IMR-90 (cell line): ENCODE measurements around the gene SLC9A9. TPM values are rescaled to one million over a fixed set of nuclear protein-coding genes. Genes with fewer than 3 reads are reported as not detected.

Experiments used
- ATAC-seq: fragments of 200-7000 bp; cut with Tn5 transposase; 2 replicates; pipeline ENCODE4 v1.9.1; 2020; ENCODE audit warnings: low read depth, mild to moderate bottlenecking, moderate library complexity
- BruUV-seq: library from RNA; stranded (reverse); fragments of 400-500 nt; replicated peaks from 2 replicates; lab custom pipeline; 2021; lab: Mats Ljungman, UMichigan
- CTCF ChIA-PET: fragments of 300-600 bp; formaldehyde crosslinking; extraction: SDS; loops from one replicate; lab custom pipeline; 2021; ENCODE audit warnings: antibody characterized with exemption; lab: Yijun Ruan, JAX
- POLR2A ChIA-PET: fragments of 300-600 bp; sonication (Branson Sonifier 250); formaldehyde crosslinking; loops from one replicate; lab custom pipeline; 2022; ENCODE audit warnings: antibody characterized with exemption; ENCODE audit not compliant: unreplicated experiment; lab: Charles Lee
- DNase-seq: peaks from one replicate; pipeline ENCODE4 v3.0.0; 2013
- H2AFZ ChIP-seq: replicated peaks from 2 replicates; pipeline ENCODE3; 2013; ENCODE audit warnings: low read length, mild to moderate bottlenecking; ENCODE audit not compliant: poor library complexity
- H2AK5ac ChIP-seq: 2 replicates; pipeline ENCODE4 v1.6.1; 2013; ENCODE audit warnings: low read depth, low read length, inconsistent platforms
- H2AK9ac ChIP-seq: replicated peaks from 2 replicates; pipeline ENCODE3; 2013; ENCODE audit warnings: mild to moderate bottlenecking, low read depth, low read length, moderate library complexity; ENCODE audit not compliant: poor library complexity
- H2BK120ac ChIP-seq: 2 replicates; pipeline ENCODE4 v1.6.1; 2013; ENCODE audit warnings: low read depth, low read length, inconsistent platforms
- H2BK15ac ChIP-seq: 3 replicates; pipeline ENCODE4 v1.6.1; 2013; ENCODE audit warnings: low read depth, low read length, inconsistent platforms
- H2BK20ac ChIP-seq: 2 replicates; pipeline ENCODE4 v1.6.1; 2013; ENCODE audit warnings: low read depth, mild to moderate bottlenecking, inconsistent platforms, low read length, moderate library complexity
- H2BK5ac ChIP-seq: 2 replicates; pipeline ENCODE4 v1.6.1; 2013; ENCODE audit warnings: mild to moderate bottlenecking, low read depth, low read length, inconsistent platforms; ENCODE audit not compliant: poor library complexity, severe bottlenecking
- H3K14ac ChIP-seq: replicated peaks from 2 replicates; pipeline ENCODE4 v1.6.1; 2013; ENCODE audit warnings: low read depth, low read length, inconsistent platforms
- H3K18ac ChIP-seq: 2 replicates; pipeline ENCODE4 v1.6.1; 2013; ENCODE audit warnings: low read depth, low read length, control low read depth
- H3K23ac ChIP-seq: 2 replicates; pipeline ENCODE4 v1.6.1; 2013; ENCODE audit warnings: low read depth, low read length, inconsistent platforms
- H3K27ac ChIP-seq: 2 replicates; pipeline ENCODE4 v1.5.1; 2013; ENCODE audit warnings: mild to moderate bottlenecking, control low read depth, low read length; ENCODE audit not compliant: insufficient read depth
- H3K27me3 ChIP-seq: 2 replicates; pipeline ENCODE4 v1.6.1; 2013; ENCODE audit warnings: low read length; ENCODE audit not compliant: control insufficient read depth, insufficient read depth
- H3K36me3 ChIP-seq: 2 replicates; pipeline ENCODE4 v1.6.1; 2013; ENCODE audit warnings: low read length, mixed read lengths; ENCODE audit not compliant: control insufficient read depth, insufficient read depth
- H3K4ac ChIP-seq: 2 replicates; pipeline ENCODE4 v1.6.1; 2013; ENCODE audit warnings: low read depth, low read length, inconsistent platforms
- H3K4me1 ChIP-seq: 2 replicates; pipeline ENCODE4 v1.6.1; 2013; ENCODE audit warnings: low read length, mixed read lengths; ENCODE audit not compliant: control insufficient read depth, insufficient read depth
- H3K4me2 ChIP-seq: 2 replicates; pipeline ENCODE4 v1.6.1; 2013; ENCODE audit warnings: low read depth, mild to moderate bottlenecking, control low read depth, low read length, moderate library complexity
- H3K4me3 ChIP-seq: 2 replicates; pipeline ENCODE4 v1.5.1; 2013; ENCODE audit warnings: low read depth, mild to moderate bottlenecking, control low read depth, low read length, moderate library complexity; ENCODE audit not compliant: insufficient read depth
- H3K56ac ChIP-seq: 2 replicates; pipeline ENCODE4 v1.6.1; 2013; ENCODE audit warnings: low read length, inconsistent platforms; ENCODE audit not compliant: insufficient read depth; ENCODE audit errors: extremely low read depth
- H3K79me1 ChIP-seq, 2 experiments: 2 replicates each; pipeline ENCODE4 v1.6.1; 2013; ENCODE audit warnings: low read length in 2 of 2, inconsistent platforms in 1 of 2, low read depth in 1 of 2
- H3K9ac ChIP-seq: 2 replicates; pipeline ENCODE4 v1.6.1; 2013; ENCODE audit warnings: low read depth, low read length, control low read depth
- H3K9me1 ChIP-seq: 2 replicates; pipeline ENCODE4 v1.6.1; 2013; ENCODE audit warnings: low read length, inconsistent platforms; ENCODE audit not compliant: insufficient read depth
- H3K9me3 ChIP-seq: 2 replicates; pipeline ENCODE4 v1.6.1; 2013; ENCODE audit warnings: low read length; ENCODE audit not compliant: control insufficient read depth, insufficient read depth
- H4K20me1 ChIP-seq: 2 replicates; pipeline ENCODE4 v1.6.1; 2013; ENCODE audit warnings: low read length, inconsistent platforms; ENCODE audit not compliant: insufficient read depth
- H4K5ac ChIP-seq: 2 replicates; pipeline ENCODE4 v1.6.1; 2013; ENCODE audit warnings: mild to moderate bottlenecking, low read depth, low read length, control low read depth
- H4K8ac ChIP-seq, 2 experiments: 2 replicates each; pipeline ENCODE4 v1.6.1; 2013; ENCODE audit warnings: low read depth in 2 of 2, low read length in 2 of 2, control low read depth in 1 of 2, inconsistent platforms in 1 of 2
- H4K91ac ChIP-seq: 2 replicates; pipeline ENCODE4 v1.6.1; 2013; ENCODE audit warnings: low read depth, low read length, inconsistent platforms; ENCODE audit not compliant: insufficient read depth
- CEBPB ChIP-seq: IDR thresholded peaks from 2 replicates; pipeline ENCODE4 v1.6.1; 2012; ENCODE audit warnings: low read depth, low read length, improper control_type of control experiment
- CHD1 ChIP-seq: IDR thresholded peaks from 2 replicates; pipeline ENCODE4 v1.6.1; 2012; ENCODE audit warnings: low read depth, low read length, improper control_type of control experiment
- ELK1 ChIP-seq: fragments of 150-350 bp; IDR thresholded peaks from 2 replicates; pipeline ENCODE4 v1.6.1; 2016; ENCODE audit warnings: low read depth, mild to moderate bottlenecking, low read length, moderate library complexity, borderline replicate concordance
- FOS ChIP-seq: fragments of 150-350 bp; IDR thresholded peaks from 2 replicates; pipeline ENCODE4 v1.6.1; 2016; ENCODE audit warnings: low read depth, low read length
- MAFK ChIP-seq: IDR thresholded peaks from 2 replicates; pipeline ENCODE4 v1.6.1; 2012; ENCODE audit warnings: low read depth, low read length, improper control_type of control experiment
- MXI1 ChIP-seq: IDR thresholded peaks from 2 replicates; pipeline ENCODE4 v1.6.1; 2012; ENCODE audit warnings: low read depth, mild to moderate bottlenecking, low read length, moderate library complexity, borderline replicate concordance
- NFE2L2 ChIP-seq: fragments of 150-350 bp; IDR thresholded peaks from 2 replicates; pipeline ENCODE4 v1.6.1; 2016; ENCODE audit warnings: low read depth, mild to moderate bottlenecking, low read length
- POLR2A ChIP-seq: IDR thresholded peaks from 2 replicates; pipeline ENCODE4 v1.6.1; 2012; ENCODE audit warnings: mild to moderate bottlenecking, low read depth, low read length
- RAD21 ChIP-seq: IDR thresholded peaks from 2 replicates; pipeline ENCODE4 v1.6.1; 2012; ENCODE audit warnings: low read length, improper control_type of control experiment
- RCOR1 ChIP-seq: IDR thresholded peaks from 2 replicates; pipeline ENCODE4 v1.6.1; 2012; ENCODE audit warnings: mild to moderate bottlenecking, low read length, improper control_type of control experiment; ENCODE audit not compliant: insufficient replicate concordance
- RFX5 ChIP-seq: IDR thresholded peaks from 2 replicates; pipeline ENCODE4 v1.8.0; 2012; ENCODE audit warnings: low read depth, mild to moderate bottlenecking, low read length, moderate library complexity
- SMC3 ChIP-seq: fragments of 150-350 bp; IDR thresholded peaks from 2 replicates; pipeline ENCODE4 v1.6.1; 2016; ENCODE audit warnings: low read depth, mild to moderate bottlenecking, antibody characterized with exemption, low read length, moderate library complexity
- WGBS, 2 experiments: methylation state at CpG; one replicate each; pipeline versions ENCODE4 v1.1.5 to v1.1.7; 2013; ENCODE audit warnings: missing lambda C conversion rate in 2 of 2; ENCODE audit not compliant: insufficient read length in 1 of 2; ENCODE audit errors: extremely low coverage in 2 of 2; 5-methylcytosine and 5-hydroxymethylcytosine counted together
- dilution Hi-C: fragments of 300-500 bp; cut with HindIII; formaldehyde crosslinking; loops from one replicate; pipeline ENCODE4 v1.14.3; 2018; ENCODE audit warnings: low sequenced_read_pairs; ENCODE audit not compliant: unreplicated experiment
- in situ Hi-C: fragments of 300-500 bp; cut with MboI; formaldehyde crosslinking; loops from 3 replicates; pipeline ENCODE4 v1.14.3; 2019; ENCODE audit warnings: low sequenced_read_pairs, inconsistent platforms, mixed read lengths
- intact Hi-C: fragments of 100-400 bp; cut with micrococcal nuclease; formaldehyde crosslinking; loops from 2 replicates; pipeline ENCODE4 v1.10.0; 2022
- polyA plus RNA-seq, 3 experiments: library from polyadenylated mRNA; depleted of rRNA; stranded (reverse); fragments of >200 nt; gene quantifications; 2 replicates each; pipeline ENCODE4 v1.2.3, GENCODE V29; 2012; ENCODE audit warnings: low replicate concordance in 1 of 3
- total RNA-seq: library from RNA; depleted of rRNA; stranded (reverse); fragments of >200 nt; gene quantifications from 2 replicates; pipeline ENCODE4 v1.2.3, GENCODE V29; 2012
- TF ChIP-seq, protein P1 (sequence below): conservative IDR thresholded peaks from 2 replicates; pipeline ENCODE4 v1.5.1; 2012; ENCODE audit warnings: mild to moderate bottlenecking, low read depth, low read length, improper control_type of control experiment

SLC9A9 gene
- total and polyA plus RNA-seq, 2 of the 4 experiments (the other 2 are of a cell fraction) = 1.4 to 2.3 TPM

- TF ChIP-seq SMC3 = no peak
These were observed 250.3 kb downstream of the SLC9A9 start (continued) for GRCh38 chr3:143597774-143598652.

DNA sequence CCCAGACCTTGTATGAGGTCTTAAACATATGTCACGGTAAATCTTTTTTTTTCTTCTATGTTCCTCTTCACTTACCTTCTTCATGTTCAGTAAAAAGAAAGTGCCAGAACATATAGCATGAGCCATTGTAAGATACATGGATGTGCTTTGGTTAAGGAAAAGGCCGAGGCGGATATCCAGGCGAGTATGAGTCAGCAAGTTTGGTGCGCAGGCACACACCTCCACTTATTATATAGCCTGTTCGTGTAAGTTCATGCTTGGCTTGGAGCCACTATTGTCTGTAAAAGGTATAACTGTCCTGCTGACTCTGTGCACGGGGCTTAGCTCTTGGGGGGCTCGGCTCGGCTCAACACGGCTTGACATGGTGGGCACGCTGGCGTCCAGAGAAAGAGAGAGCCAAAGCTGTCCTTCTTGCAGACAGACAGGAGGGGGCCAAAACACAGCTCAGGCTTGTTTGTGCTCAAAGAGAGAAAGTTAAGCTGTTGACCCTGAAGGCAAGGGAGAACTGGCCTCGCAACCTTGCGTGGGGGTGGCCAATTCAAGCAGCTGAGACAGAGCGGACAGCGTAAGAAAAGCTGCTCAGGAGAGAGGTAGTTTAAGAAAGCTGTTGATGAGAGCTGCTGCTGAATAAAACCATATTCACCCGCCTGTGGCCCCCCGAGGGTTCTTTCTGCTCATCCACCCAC, 251.2 kb downstream of the SLC9A9 start:
- H2BK20ac ChIP-seq = no peak overlapping the region
- CTCF ChIA-PET = interaction anchor here (0.6 kb wide), 1 partner anchor 266 kb away, joined by 3 read pairs; no protein-coding TSS in a partner anchor
- TF ChIP-seq NFE2L2 (no peak), CEBPB (no peak), MAFK (no peak), RAD21 (no peak), RCOR1 (no peak), CHD1 (no peak), ELK1 (no peak), RFX5 (no peak), MXI1 (no peak), POLR2A (no peak), FOS (no peak), SMC3 (no peak)
- TF ChIP-seq, protein P1, sequence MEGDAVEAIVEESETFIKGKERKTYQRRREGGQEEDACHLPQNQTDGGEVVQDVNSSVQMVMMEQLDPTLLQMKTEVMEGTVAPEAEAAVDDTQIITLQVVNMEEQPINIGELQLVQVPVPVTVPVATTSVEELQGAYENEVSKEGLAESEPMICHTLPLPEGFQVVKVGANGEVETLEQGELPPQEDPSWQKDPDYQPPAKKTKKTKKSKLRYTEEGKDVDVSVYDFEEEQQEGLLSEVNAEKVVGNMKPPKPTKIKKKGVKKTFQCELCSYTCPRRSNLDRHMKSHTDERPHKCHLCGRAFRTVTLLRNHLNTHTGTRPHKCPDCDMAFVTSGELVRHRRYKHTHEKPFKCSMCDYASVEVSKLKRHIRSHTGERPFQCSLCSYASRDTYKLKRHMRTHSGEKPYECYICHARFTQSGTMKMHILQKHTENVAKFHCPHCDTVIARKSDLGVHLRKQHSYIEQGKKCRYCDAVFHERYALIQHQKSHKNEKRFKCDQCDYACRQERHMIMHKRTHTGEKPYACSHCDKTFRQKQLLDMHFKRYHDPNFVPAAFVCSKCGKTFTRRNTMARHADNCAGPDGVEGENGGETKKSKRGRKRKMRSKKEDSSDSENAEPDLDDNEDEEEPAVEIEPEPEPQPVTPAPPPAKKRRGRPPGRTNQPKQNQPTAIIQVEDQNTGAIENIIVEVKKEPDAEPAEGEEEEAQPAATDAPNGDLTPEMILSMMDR = no peak

More for the DNA sequence above, 251.2 kb downstream of the SLC9A9 start:
- 87% methylated on average over 3 of the region's 18 CpGs; no CpG with 5 or more reads in 1 of the 2 experiments for WGBS, 2 experiments
- Histone ChIP-seq H3K4me1 (no peaks in the 10 kb centered on the region; the same call in 1 of the 2 replicates), H4K8ac (no peak overlapping the region), H2AK9ac (no peak overlapping the region), H3K27ac (no peak overlapping the region), H2BK15ac (no peak overlapping the region), H4K5ac (no peak overlapping the region), H3K36me3 (no peaks in the 10 kb centered on the region), H3K56ac (no peak overlapping the region), H3K9me1 (no peaks in the 10 kb centered on the region), H3K4ac (no peak overlapping the region), H2BK120ac (no peak overlapping the region), H3K14ac (no peak overlapping the region), H3K79me1 (no peaks in the 10 kb centered on the region), H2AFZ (no peak overlapping the region), H4K91ac (no peak overlapping the region), H3K9ac (no peak overlapping the region), H3K27me3 (no peaks in the 10 kb centered on the region), H3K23ac (no peak overlapping the region), H2AK5ac (no peak overlapping the region), H3K4me2 (no peak overlapping the region), H2BK5ac (no peak overlapping the region), H3K9me3 (no peaks in the 10 kb centered on the region), H3K18ac (no peak overlapping the region), H3K4me3 (no peak overlapping the region), H4K20me1 (no peaks in the 10 kb centered on the region)
- no TSS peak for BruUV-seq
- dilution Hi-C loops (no loop called here), intact Hi-C loops (no loop called here), in situ Hi-C loops (no loop called here)
- DNase-seq (no peak), ATAC-seq (no peak)
- POLR2A ChIA-PET = no interaction called here
